HG02840 (cell line): ENCODE measurements around the gene MCF2L.

Experiments used
- ATAC-seq: cut with Tn5 transposase; IDR thresholded peaks from one replicate; pipeline ENCODE4 v1.9.1; 2021; ENCODE audit warnings: mild to moderate bottlenecking, moderate library complexity, moderate number of reproducible peaks; ENCODE audit not compliant: unreplicated experiment, low FRiP score

The MCF2L gene

DNA sequence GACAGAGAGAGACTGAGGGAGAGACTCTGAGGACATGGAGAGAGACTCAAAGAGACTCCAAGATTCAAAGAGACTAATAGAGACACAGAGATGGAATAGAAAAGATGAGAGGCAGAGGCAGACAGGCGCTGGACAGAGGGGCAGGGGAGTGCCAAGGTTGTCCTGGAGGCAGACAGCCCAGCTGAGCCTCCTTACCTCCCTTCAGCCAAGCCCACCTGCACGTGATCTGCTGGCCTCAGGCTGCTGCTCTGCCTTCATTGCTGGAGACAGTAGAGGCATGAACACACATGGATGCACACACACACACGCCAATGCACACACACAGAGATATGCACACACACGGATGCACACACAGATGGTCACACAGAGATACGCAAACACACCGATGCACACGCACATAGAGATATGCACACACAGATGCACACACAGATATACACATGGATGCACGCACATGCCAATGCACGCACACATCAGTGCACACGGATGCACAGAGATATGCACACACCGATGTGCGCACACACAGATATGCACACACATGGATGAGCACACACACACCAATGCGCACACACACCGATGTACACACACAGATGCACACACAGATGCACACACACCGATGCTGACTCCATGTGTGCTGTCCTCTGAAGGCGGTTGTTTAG lies 150.3 kb downstream of the MCF2L start:
- no peak for ATAC-seq

DNA sequence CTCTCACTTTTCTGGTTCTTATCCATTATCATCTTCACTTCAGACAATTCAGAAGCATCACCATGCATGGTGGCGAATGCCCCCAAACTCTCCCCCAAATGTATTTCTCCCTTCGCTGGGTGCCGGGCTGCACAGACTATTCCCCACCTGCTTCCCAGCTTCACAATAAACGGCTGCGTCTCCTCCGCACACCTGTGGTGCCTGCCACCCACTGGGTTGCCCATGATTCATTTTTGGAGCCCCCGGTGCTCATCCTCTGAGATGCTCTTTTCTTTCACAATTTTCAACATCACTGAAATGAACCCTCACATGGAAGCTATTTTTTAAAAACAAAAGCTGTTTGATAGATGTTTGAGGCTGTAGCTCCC lies 150.8 kb downstream of the MCF2L start:
- ATAC-seq: no peak

DNA sequence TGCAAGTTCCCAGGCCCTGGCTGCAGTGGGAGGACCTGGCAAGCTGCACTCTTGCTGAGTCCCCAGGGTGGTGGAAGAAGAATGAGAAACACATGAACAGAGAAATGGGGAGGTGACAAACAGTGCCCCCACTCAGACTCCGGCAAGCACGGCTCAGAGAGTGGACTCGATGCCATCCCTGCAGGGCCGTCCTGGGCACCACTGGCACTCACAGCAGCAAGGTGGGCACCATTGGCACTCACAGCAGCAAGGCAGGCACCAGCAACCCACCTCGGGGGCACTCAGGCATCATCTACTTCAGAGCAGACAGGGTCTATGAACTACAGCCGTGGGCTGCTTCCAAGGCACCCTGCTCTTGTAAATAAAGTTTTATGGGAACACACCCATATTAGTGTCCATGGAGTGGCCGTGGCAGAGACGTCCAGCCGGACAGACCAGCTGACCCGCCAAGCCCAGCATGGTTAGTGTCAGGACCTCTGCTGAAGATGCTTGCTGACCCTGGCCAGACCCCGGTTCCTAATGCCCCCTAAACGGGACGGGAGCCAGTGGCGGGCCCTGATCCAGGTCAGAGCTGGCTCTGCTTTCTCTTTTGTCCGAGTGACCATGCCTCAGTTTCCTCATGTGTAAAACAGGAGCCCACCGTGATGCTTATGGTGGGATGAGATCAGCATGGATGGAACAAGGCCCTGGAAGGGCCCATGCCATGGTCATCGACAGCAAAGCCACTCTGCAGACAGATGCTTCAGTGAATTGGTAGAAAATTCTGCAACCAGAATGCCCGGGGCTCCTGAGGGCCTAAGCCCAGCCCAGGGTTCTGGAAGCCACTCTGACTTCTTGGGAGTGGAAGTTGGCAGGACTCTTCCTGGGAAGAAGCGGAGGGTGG lies 151.5 kb downstream of the MCF2L start:
- ATAC-seq: no peak

DNA sequence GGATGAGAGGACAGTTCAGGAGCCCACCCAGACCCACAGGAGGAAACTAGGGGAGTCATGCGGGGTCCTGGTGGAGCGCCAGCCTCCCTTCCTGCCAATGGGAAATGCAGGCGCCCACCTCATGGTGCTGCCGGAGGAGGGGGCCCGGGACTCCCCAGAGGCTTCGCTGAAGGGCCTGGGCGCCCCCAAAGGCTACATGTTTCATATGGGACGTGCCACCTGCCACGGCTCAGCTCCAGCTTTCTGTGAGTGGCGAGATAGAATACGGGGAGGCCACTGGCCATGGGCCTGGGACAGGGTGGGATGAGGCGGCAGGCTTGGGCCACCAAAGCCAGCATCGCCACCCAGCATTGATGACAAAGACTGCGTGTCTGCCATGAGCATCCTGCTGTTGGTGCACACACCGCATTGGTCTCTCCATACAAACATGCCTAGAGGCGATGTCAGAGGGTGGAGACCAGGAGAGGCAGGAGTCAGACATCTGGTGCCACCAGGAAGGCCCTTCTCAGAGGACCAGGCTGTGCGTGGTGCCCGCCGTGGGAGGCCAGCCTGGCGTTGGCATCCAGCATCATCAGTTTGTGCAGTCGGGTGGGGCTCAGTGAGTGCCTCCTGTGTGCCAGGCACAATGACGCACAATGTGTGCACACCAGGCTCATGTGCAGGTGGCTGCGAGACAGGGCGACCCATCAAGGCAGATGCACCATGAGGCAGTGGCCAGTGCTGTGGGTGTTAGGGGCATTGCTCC lies 152.3 kb downstream of the MCF2L start:
- ATAC-seq: no peak

DNA sequence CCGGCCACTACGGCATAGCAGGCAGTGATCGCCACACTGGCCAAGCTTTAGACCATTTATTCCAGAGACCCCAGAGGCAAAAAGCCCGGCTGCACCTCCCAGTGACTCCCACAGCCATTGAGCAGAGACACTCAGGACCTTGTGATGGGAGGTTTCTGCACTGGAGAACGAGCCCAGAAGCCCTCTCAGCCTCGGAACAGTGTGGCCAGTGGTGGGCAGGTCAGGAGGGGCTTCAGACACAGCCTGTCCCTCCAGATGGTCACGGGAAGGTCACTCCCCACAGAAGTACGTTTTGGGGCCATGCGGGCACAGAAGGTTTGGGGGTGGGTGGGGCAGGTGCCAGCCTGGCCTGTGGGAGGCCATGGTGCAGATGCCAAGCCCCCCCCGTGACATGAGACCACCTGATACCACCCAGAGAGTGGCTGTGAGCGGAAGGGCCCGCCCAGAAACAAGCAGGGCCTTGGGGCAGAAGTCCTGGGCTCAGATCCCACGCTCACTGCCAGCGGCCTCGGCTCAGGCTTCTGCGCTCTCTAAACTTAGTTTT lies 153.0 kb downstream of the MCF2L start:
- no peak for ATAC-seq

DNA sequence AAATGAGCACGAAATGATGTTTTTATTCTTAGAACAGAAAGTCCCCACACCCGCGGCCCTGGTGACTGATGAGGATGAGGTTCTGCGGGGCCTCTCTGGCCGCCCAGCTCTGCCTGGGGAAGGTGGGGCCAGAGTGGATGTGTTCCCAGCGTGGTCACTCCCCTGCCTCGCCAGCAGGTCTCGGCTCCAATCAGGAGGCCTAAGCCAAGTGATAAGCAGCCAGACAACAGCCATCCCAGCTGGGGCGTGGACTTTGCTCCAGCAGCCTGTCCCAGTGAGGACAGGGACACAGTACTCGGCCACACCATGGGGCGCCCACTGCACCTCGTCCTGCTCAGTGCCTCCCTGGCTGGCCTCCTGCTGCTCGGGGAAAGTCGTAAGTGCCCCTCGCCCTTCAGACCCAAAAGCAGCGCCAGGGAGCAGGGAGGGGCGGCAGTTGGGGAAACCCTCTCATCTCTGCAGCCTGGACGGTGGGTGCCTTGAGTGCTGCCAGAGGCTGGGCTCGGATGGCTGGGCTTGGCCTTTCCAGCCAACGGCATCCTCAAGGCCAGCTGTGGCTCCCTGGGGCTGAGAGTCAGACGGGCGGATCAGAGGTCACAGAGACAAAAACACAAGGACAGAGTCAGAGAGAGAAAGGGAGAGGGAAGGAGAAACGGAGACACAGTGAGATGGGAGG lies 153.7 kb downstream of the MCF2L start, which contains the start of gene F10:
Gene F10 (plus strand): TSS at position 250 of the 676 bp plus-strand sequence. CDS start 57 bp downstream, at position 307.
- ATAC-seq: no peak

DNA sequence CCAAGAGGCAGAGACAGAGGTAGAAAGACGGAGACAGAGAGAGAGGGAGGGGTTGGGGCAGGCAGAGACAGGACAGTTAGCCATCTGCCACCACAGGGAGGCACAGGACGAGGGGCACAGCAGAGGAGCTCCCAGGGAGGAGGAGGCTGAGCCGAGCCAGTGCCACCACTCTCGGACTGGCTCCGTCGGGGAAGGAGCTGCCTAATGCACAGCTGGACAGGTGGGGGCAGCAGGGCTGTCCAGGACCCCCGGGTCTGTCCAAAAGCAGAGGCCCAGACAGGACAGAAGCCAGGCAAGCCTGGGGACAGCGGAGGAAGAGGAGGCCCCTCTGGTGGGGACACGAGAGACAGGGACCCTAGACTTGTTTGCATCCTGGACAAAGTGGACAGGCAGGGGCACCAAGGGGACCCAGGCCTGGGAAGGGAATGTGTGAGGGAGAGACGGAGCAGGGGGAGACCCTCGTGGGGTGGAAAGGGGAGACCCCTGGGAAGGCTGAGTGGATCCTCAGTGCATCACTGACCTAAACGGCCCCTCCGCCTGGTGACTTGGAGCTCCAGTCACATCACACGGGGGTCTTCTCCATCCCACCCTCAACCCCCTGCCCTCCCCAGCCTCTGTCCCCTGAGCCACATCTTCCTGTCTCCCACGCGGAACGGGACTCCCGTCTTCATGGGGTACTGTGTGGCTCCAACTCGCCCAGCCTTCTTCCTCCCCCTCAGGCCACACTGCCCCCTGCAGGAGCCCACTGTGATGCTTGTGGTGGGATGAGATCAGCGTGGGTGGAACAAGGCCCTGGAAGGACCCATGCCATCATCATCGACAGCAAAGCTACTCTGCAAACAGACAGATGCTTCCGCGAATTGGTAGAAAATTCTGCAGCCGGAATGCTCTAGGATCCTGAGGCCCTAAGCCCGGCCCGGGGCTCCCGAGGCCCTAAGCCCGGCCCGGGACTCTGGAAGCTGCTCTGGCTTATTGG lies 154.5 kb downstream of the MCF2L start:
- no peak for ATAC-seq

DNA sequence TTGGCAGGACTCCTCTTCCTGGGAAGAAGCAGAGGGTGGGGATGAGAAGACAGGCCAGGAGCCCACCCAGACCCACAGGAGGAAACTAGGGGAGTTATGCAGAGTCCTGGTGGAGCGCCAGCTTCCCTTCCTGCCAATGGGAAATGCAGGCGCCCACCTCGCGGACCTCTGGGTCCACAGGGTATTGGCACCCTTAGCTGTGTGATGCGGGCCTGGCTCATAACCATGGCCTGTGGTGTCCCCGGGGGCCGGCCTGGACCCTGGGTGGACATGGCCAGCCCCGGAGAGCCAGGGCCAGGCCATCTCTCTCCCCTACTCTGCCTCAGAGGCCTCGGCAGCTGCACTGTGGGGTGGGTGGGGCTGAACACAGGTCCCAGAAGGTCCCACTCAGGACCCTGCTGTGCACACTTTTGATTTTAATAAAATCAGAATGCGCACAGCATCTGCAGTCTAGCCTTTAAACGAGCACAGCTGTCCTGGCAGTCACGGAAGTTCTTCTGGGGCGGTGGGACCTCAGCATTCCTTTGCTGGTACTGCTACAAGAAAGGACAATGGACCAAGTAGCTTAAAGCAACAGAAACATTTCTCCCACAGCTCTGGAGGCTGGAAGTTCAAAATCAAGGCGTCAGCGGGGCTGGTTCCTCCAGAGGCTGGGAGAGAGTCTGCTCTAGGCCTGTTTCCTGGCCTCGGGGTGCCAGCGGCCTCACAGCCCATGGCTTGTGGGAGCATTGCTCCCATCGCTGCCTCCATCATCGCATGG lies 155.4 kb downstream of the MCF2L start:
- no peak for ATAC-seq

DNA sequence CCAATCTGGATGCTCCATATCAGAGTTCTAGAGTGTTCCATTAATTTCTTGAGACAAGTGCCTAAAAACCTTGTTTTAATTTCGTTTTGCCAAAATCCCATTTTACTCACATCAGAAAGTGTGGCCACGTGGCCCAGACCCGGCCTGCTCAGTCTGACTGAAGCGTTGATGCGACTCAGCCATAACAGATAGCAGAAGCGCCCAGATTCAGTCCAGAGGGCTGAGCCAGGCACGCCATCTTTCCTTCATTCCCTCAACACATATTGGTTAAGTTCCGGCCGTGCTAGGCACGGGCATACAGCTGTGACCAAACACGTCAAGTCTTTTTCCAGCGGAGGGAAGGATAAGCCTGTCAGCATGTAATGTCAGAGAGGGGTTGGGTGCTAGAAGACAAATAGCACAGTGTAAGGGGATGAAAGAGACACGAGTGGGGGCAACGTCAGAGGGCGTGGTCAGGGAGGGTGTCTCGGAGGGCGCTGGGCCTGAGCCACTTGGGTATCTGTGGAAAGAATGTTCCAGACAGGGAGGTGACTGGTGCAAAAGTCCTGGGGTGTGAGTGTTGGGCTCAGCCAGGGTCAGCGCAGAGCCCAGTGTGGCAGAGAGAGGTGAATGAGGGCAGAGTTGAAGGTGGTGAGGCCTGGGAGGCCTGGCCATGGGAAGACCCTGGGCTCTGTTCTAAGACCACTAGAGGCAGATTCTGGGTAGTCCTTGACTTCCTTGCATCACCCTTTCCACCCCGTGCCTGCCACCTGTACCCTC lies 156.7 kb downstream of the MCF2L start:
- ATAC-seq: no peak

DNA sequence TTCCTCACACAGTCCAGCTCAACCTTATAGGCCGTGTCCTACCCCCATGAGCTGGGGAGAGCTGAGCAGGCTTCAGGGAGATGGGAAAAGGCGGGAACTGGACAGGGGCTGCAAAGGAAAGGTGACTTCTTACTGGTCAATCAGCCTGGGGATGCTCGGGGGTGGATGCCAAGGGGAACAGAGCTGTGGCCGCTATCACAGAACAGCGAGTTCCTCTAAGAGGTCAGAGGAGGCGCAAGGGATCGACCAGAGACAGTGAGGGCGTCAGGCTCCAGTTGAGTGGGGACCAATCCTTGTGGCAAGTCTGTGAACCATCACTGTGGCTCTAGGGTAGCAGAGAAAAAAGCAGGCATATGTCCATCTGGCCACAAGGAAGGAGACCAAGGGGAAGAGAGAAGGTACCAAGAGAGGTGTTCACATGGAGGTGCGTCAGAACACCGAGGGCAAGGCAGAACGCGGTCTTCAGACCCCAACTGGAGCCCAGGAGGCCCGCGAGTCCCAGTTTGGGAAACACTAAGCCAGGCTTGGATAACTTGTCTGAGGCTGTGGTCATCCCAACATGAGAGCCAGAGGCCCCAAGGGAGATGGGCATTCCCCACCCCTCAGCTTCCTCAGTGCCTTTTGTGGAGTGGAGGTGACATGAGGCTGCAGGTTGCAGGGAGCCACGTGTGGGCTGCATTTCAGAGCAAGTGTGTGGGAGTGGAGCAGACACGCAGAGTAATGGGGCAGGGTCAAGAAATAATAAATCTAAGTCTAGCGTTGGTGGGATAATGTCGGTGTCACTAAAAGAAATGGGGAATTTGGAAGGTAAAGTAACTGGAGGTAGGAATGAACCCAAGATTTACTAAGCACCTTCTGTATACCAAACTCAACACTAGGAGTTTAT lies 157.5 kb downstream of the MCF2L start:
- ATAC-seq: no peak

DNA sequence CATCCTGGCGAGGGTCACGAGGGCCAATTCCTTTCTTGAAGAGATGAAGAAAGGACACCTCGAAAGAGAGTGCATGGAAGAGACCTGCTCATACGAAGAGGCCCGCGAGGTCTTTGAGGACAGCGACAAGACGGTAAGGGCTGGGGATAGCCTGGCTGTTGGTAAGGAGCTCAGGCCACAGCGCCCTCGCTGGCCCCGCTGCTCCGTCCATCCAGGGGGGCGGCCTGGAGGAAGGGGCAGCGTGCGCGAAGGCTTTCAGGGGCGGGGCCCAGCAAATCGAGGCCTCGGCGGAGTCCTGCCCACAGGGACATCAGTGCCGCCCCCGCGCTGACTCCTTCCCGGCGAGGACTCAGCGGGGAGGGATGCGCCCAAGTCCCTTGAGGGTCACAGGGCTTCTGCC lies 160.5 kb downstream of the MCF2L start:
- ATAC-seq: no peak

DNA sequence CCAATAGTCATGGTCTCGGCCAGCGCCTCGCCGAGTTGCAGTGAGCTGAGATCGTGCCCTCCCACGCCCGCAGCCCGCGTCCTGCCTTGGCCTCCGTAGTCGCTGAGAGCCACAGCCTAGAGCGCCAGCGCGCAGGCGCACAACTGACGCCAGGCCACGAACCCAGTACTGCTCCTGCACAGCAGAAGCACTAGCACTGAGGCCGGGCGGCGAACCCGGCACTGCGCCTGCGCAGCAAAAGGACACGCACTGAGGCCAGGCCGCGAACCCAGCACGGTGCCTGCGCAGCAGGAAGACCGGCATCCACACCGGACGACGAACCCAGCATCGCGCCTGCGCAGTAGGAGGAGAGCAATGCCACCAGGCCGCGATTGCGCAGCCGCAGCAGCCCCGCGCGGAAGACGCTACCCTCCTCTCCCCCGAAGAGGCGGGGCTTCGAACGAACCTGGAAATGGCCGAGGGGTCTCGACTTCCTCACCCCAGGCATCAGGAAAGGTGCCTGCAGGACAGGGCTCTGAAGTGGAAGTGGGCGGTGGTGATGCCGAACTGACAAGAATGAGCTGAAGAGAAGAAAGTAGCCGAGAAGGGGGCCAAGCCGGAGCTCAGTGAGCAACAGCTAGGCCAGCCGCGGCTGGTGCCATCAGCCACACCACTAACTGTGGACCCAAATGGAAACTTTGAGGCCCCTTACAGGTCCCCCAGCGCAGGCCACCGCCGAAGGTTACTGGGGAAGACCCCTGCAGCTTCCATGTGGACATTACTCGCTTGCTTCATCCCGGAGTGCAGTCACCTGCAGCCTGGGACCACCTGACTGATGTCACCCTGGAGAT lies 161.1 kb downstream of the MCF2L start:
- no peak for ATAC-seq

DNA sequence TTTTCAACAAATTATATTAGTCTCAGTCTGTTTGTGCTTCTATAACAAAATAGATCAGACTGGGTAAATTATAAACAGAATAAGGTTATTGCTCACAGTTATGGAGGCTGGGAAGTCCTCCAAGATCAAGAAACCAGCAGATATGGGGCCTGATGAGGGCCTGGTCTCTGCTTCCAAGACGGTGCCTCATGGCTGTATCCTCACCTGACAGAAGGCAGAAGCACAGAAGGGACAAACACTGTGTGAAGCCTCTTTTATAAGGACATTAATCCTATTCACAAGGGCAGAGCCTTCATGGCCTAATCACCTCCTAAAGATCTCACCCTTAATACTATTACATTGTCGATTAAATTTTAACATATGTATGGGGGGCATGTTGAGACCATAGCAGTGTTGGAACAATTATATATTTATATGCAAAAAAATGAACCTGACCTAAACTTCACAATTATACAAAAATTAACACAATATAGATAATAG lies 166.3 kb downstream of the MCF2L start:
- no peak for ATAC-seq

DNA sequence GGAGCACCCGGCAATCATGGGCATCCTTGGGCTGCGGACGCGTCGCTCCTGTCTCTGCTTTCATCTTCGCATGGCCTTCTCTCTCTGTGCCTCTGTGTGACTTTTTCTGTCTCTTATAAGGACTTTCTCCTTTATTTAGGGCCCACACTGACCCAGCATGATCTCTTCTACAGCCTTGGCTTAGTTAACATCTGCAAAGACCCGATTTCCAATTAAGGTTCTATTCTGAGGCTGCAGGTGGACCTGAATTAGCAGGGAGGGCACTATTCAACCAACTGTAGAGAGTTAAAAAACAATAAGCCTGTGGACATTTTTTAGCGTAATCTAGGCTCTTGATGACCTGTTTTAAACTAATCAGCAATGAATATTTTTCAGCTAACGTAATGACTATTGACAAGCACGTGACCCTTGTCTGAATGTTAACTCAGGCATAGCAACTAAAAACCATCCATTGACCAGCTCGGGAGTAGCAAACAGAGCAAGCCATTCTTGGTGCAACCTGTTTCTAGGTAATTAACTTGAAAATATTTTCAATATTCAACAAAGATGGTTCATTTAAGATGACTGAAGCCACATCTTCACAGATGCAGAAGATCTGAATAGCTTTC lies 168.8 kb downstream of the MCF2L start:
- no peak for ATAC-seq

DNA sequence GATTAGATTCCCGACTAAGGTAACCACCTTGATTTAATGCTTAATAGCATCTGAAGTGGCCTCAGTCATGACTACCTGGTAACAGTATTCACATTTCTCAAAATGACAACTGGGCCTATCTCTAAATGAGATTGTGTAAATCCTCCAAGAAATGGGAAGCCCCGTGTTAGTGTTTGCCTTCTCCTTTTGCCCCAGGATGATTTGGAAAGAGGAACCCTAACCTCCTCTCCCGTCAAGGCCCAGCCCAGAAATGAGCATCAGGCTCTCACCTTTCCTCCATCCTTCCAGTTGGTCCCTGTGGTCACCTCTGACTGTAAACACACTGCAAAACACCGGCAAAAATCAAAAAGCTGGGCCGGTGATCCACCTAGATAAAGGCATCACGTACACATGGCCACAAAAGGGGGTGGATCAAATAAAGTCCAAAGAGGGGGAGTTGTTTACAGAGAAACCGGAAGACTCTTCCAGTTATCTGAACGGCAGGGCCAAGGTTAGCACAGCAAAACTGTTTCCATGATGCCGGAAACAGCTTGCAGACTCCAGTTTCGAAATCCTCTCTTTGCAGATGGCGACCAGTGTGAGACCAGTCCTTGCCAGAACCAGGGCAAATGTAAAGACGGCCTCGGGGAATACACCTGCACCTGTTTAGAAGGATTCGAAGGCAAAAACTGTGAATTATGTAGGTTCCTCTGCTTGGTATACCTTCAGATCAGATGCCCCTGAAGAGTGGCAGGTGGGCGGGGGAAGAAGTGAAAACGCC lies 170.0 kb downstream of the MCF2L start:
- ATAC-seq: no peak
